ENCODE data around the gene RALGDS. TPM values are rescaled to one million over a fixed set of nuclear protein-coding genes. Genes with fewer than 3 reads are reported as not detected.

RALGDS gene
- total RNA-seq, 1 experiment from 2014 or later = 36.1 TPM

- DNase-seq (ENCODE audit: low read depth, low spot score) (no peak), ATAC-seq (no peak)
- intact Hi-C loops (cut with micrococcal nuclease) = no loop called here
- no peak for TF ChIP-seq JUND (IDR thresholded peaks at IDR 0.05)
- BruUV-seq (replicated peaks) = no TSS peak
- Histone ChIP-seq H3K4me3 (replicated peaks in 1 of 2; ENCODE audit: low read depth in 1 of 2, low read length in 2 of 2) (no peak overlapping the region), H3K9ac (ENCODE audit: low read length) (no peak overlapping the region), H3K4me2 (ENCODE audit: low read length) (no peak overlapping the region), H3K27me3 (ENCODE audit: insufficient read depth, low read length) (no peaks in the 10 kb centered on the region), H3K79me2 (ENCODE audit: insufficient read depth, low read length) (no peaks in the 10 kb centered on the region; the same call in 1 of the 2 replicates), H3K27ac (ENCODE audit: low read depth, low read length) (no peak overlapping the region), H3K9me3 (ENCODE audit: control insufficient read depth in 1 of 2, insufficient read depth in 1 of 2, low read depth in 1 of 2, low read length in 2 of 2) (no peaks in the 10 kb centered on the region), H3K36me3 (ENCODE audit: control insufficient read depth in 1 of 2, insufficient read depth in 2 of 2, low read length in 2 of 2) (peaks cover 36 to 48% of the 10 kb centered on the region in 2 experiments; a peak in 3 of 4 replicates), H4K20me1 (ENCODE audit: insufficient read depth) (no peaks in the 10 kb centered on the region), H3K9me2 (ENCODE audit: insufficient read depth) (no peaks in the 10 kb centered on the region), H3K4me1 (ENCODE audit: control insufficient read depth in 1 of 2, insufficient read depth in 2 of 2, low read length in 2 of 2) (no peaks in the 10 kb centered on the region), H2AFZ (ENCODE audit: low read depth, low read length, poor library complexity, severe bottlenecking) (no peak overlapping the region)
- ChIA-PET RAD21 (ENCODE audit: low non-redundant PET in 1 of 2, low total read pairs in 2 of 2, uncharacterized antibody in 2 of 2, unreplicated experiment in 2 of 2) (no interaction called here), POLR2A (no interaction called here), CTCF (no interaction called here)
These were observed 70.9 kb downstream of the RALGDS start for GRCh38 chr9:133050142-133050541.

DNA sequence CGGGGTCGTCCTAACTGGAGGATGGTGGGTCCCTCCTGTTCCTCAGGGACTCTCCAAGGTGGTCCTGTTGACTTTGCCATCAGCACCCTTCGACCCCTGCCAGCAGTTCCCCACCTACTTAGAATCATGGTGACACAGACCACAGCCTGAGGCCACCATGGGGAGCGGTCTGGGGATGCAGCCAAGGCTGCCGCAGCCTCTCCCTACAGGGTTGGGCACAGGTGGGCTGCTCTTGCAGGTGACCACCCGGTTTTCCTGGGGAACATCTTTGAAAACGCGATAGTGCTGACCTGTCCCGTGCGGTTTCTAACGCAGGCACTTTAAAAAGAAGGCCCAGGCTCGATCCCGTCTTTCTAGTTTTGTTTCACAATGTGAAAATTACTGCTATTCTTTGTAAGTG, 72.0 kb downstream of the RALGDS start:
- H2AFZ ChIP-seq (ENCODE audit: low read depth, low read length, poor library complexity, severe bottlenecking) = no peak overlapping the region
- BruUV-seq (replicated peaks) = no TSS peak
- no peaks in the 10 kb centered on the region for H4K20me1 ChIP-seq (ENCODE audit: insufficient read depth)
- TF ChIP-seq EZH2phosphoT487 (IDR thresholded peaks at IDR 0.05; ENCODE audit: borderline replicate concordance) = no peak
- no peak for TF ChIP-seq TCF7L2 (IDR thresholded peaks at IDR 0.05; ENCODE audit: borderline replicate concordance, extremely low read depth, insufficient read depth, insufficient read length)
- TF ChIP-seq, protein P1, sequence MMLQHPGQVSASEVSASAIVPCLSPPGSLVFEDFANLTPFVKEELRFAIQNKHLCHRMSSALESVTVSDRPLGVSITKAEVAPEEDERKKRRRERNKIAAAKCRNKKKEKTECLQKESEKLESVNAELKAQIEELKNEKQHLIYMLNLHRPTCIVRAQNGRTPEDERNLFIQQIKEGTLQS (IDR thresholded peaks at IDR 0.05) = no peak
- TF ChIP-seq POLR2A (IDR thresholded peaks at IDR 0.05; ENCODE audit: borderline replicate concordance, extremely low read depth, insufficient read depth, insufficient read length) = no peak
- DNase-seq (ENCODE audit: low read depth, low spot score) (no peak), ATAC-seq (no peak)
- intact Hi-C loops (cut with micrococcal nuclease) = no loop called here
- CTCF ChIA-PET = interaction anchor here (1.0 to 1.6 kb wide), 3 partner anchors 86 to 100 kb away, joined by 4 to 7 read pairs (median 5); no protein-coding TSS in a partner anchor
- RAD21 ChIA-PET (ENCODE audit: low non-redundant PET in 1 of 2, low total read pairs in 2 of 2, uncharacterized antibody in 2 of 2, unreplicated experiment in 2 of 2) = no interaction called here
- peaks cover 32 to 50% of the 10 kb centered on the region in 2 experiments; a peak in 3 of 4 replicates for H3K36me3 ChIP-seq (ENCODE audit: control insufficient read depth in 1 of 2, insufficient read depth in 2 of 2, low read length in 2 of 2)
- H3K79me2 ChIP-seq (ENCODE audit: insufficient read depth, low read length) = no peaks in the 10 kb centered on the region; the same call in 1 of the 2 replicates
- H3K27ac ChIP-seq (ENCODE audit: low read depth, low read length) = no peak overlapping the region
- no peak overlapping the region for H3K4me3 ChIP-seq (replicated peaks in 1 of 2; ENCODE audit: low read depth in 1 of 2, low read length in 2 of 2)
- H3K9ac ChIP-seq (ENCODE audit: low read length) = no peak overlapping the region
- no peaks in the 10 kb centered on the region for H3K9me3 ChIP-seq (ENCODE audit: control insufficient read depth in 1 of 2, insufficient read depth in 1 of 2, low read depth in 1 of 2, low read length in 2 of 2)
- H3K9me2 ChIP-seq (ENCODE audit: insufficient read depth) = no peaks in the 10 kb centered on the region
- POLR2A ChIA-PET = interaction anchor here (1.5 kb wide), 1 partner anchor 19 kb away, joined by 4 read pairs; the partner anchor contains the start of gene GTF3C5
- H3K27me3 ChIP-seq (ENCODE audit: insufficient read depth, low read length) = no peaks in the 10 kb centered on the region
- H3K4me2 ChIP-seq (ENCODE audit: low read length) = no peak overlapping the region
- no peaks in the 10 kb centered on the region for H3K4me1 ChIP-seq (ENCODE audit: control insufficient read depth in 1 of 2, insufficient read depth in 2 of 2, low read length in 2 of 2)
